AG09319 (cell line): Measurements from ENCODE around the gene CD248.

Experiments used
- DNase-seq: peaks from one replicate; pipeline ENCODE4 v3.0.0-alpha.2; 2010; ENCODE audit warnings: low read depth; ENCODE audit errors: extremely low read depth
- CTCF ChIP-seq: IDR thresholded peaks from 2 replicates; pipeline ENCODE4 v1.5.1; 2011; ENCODE audit warnings: low read depth, mild to moderate bottlenecking, inconsistent platforms, low read length, moderate library complexity

Gene CD248

GRCh38 chr11:66299186-66299585, 17.7 kb downstream of the CD248 start:
- DNase-seq: no peak
- no peak for TF ChIP-seq CTCF

- DNase-seq: no peak
- no peak for TF ChIP-seq CTCF
These were observed 19.2 kb downstream of the CD248 start for GRCh38 chr11:66297610-66298009.

GRCh38 chr11:66294626-66295620, 21.9 kb downstream of the CD248 start:
- DNase-seq: no peak
- TF ChIP-seq CTCF: no peak

- no peak for DNase-seq
These were observed 22.8 kb downstream of the CD248 start for GRCh38 chr11:66293777-66294625.

GRCh38 chr11:66293352-66293751, 23.5 kb downstream of the CD248 start:
- TF ChIP-seq CTCF: no peak
- DNase-seq: no peak

More at GRCh38 chr11:66293777-66294625, 22.8 kb downstream of the CD248 start:
- no peak for TF ChIP-seq CTCF

GRCh38 chr11:66292543-66293332, 24.1 kb downstream of the CD248 start:
- DNase-seq: no peak
- TF ChIP-seq CTCF: no peak
